K562 (cell line): ENCODE measurements around the gene RREB1. TPM values are rescaled to one million over a fixed set of nuclear protein-coding genes. Genes with fewer than 3 reads are reported as not detected.

Experiments
- CC2D1A ChIP-seq: fragments of 450-650 bp; IDR thresholded peaks from 2 replicates; pipeline ENCODE4 v1.6.1; 2017; ENCODE audit warnings: mild to moderate bottlenecking
- DACH1 ChIP-seq: fragments of 450-650 bp; IDR thresholded peaks from 2 replicates; pipeline ENCODE4 v1.6.1; 2018; ENCODE audit not compliant: partially characterized antibody
- E2F6 ChIP-seq, 2 experiments: IDR thresholded peaks; 2 replicates each; pipeline ENCODE4 v1.6.1; 2011; ENCODE audit warnings: borderline replicate concordance in 1 of 2, control low read depth in 1 of 2, low read depth in 1 of 2, low read length in 1 of 2, mild to moderate bottlenecking in 1 of 2, mixed read lengths in 1 of 2, moderate library complexity in 1 of 2; ENCODE audit not compliant: insufficient read depth in 1 of 2, insufficient read length in 1 of 2, poor library complexity in 1 of 2, severe bottlenecking in 1 of 2; ENCODE audit errors: extremely low read depth in 1 of 2
- FOXK2 ChIP-seq, 2 experiments: fragments of 450-650 bp; IDR thresholded peaks in 1 of 2; conservative IDR thresholded peaks in 1 of 2; 2 replicates each; pipeline ENCODE4 v1.6.1; 2016; ENCODE audit warnings: low read depth in 2 of 2, mild to moderate bottlenecking in 1 of 2
- HNRNPLL ChIP-seq: fragments of 200-400 bp; formaldehyde crosslinking; IDR thresholded peaks from 2 replicates; pipeline ENCODE4 v1.6.1; 2017; ENCODE audit warnings: low read length, low read depth, mild to moderate bottlenecking; ENCODE audit not compliant: poor library complexity, severe bottlenecking
- JUN ChIP-seq, 2 experiments: sonication (generic) in 1 of 2; formaldehyde crosslinking in 1 of 2; IDR thresholded peaks; 2 replicates each; pipeline versions ENCODE4 v1.6.1 to v1.8.0; 2012 to 2022; ENCODE audit warnings: borderline replicate concordance in 2 of 2, mild to moderate bottlenecking in 2 of 2, improper control_type of control experiment in 1 of 2, low read depth in 1 of 2, low read length in 1 of 2, missing genetic modification reagents in 1 of 2
- NCOA6 ChIP-seq: fragments of 450-650 bp; IDR thresholded peaks from 2 replicates; pipeline ENCODE4 v1.6.1; 2017; ENCODE audit warnings: mild to moderate bottlenecking
- RFX7 ChIP-seq: fragments of 250-450 bp; sonication (Bioruptor Pico); IDR thresholded peaks from 2 replicates; pipeline ENCODE4 v1.5.1; 2021; ENCODE audit warnings: mild to moderate bottlenecking
- SMARCE1 ChIP-seq: fragments of 450-650 bp; IDR thresholded peaks from 2 replicates; pipeline ENCODE4 v1.7.1; 2016; ENCODE audit warnings: mild to moderate bottlenecking
- STAG1 ChIP-seq: sonication (generic); formaldehyde crosslinking; IDR thresholded peaks from 2 replicates; pipeline ENCODE4 v1.5.0; 2020; ENCODE audit warnings: missing genetic modification reagents, borderline replicate concordance
- TEAD1 ChIP-seq, 2 experiments: fragments of 450-650 bp in 1 of 2; sonication (generic) in 1 of 2; formaldehyde crosslinking; IDR thresholded peaks; 2 replicates each; pipeline versions ENCODE4 v1.4.0 to v1.8.0; 2020 to 2022; ENCODE audit warnings: mild to moderate bottlenecking in 2 of 2, missing genetic modification reagents in 1 of 2
- TRIM28 ChIP-seq: fragments of 450-650 bp; IDR thresholded peaks from 2 replicates; pipeline ENCODE4 v1.6.1; 2017
- ZBTB49 ChIP-seq: sonication (generic); formaldehyde crosslinking; IDR thresholded peaks from 2 replicates; pipeline ENCODE4 v1.8.0; 2022; ENCODE audit warnings: missing genetic modification reagents, mild to moderate bottlenecking, borderline replicate concordance
- ZNF140 ChIP-seq: fragments of 250-450 bp; sonication (Bioruptor Pico); IDR thresholded peaks from 2 replicates; pipeline ENCODE4 v1.8.0; 2021; ENCODE audit warnings: moderate library complexity, mild to moderate bottlenecking, inconsistent platforms
- ZNF23 ChIP-seq: fragments of 250-450 bp; sonication (Bioruptor Pico); IDR thresholded peaks from 2 replicates; pipeline ENCODE4 v1.4.0; 2020; ENCODE audit warnings: mild to moderate bottlenecking
- polyA plus RNA-seq, 8 experiments: library from polyadenylated mRNA; depleted of rRNA in 4 of 8; stranded (reverse) in 5 of 8; unstranded in 3 of 8; fragments of >200 nt; fragmentation: Nextera tagmentation in 2 of 8; fragmentation: Illumina TruSeq in 1 of 8; extraction: Ambion mirVana in 2 of 8; extraction: Trizol in 1 of 8; gene quantifications; 2 replicates each; pipeline versions ENCODE4 v1.2.1 to v1.2.3, GENCODE V29; 2011 to 2014; ENCODE audit warnings: inconsistent platforms in 1 of 8, missing spikeins in 1 of 8
- total RNA-seq, 7 experiments: library from RNA; depleted of rRNA in 6 of 7; stranded (reverse); fragments of >200 nt in 6 of 7; fragmentation: Illumina TruSeq in 2 of 7; extraction: Trizol in 2 of 7; gene quantifications; 2 replicates each; pipeline versions ENCODE4 v1.2.1 to v1.2.3, GENCODE V29; 2011 to 2021; ENCODE audit warnings: low replicate concordance in 1 of 7
- TF ChIP-seq, protein P1 (sequence below), 2 experiments: IDR thresholded peaks; 2 replicates each; pipeline ENCODE4 v1.6.1; 2012; ENCODE audit warnings: improper control_type of control experiment in 2 of 2, low read depth in 2 of 2, low read length in 2 of 2, borderline replicate concordance in 1 of 2
- TF ChIP-seq, protein P2 (sequence below): fragments of 250-450 bp; sonication (Bioruptor Pico); IDR thresholded peaks from 2 replicates; pipeline ENCODE4 v1.5.0; 2021; ENCODE audit warnings: mild to moderate bottlenecking, borderline replicate concordance

Gene RREB1
- total and polyA plus RNA-seq, 9 of the 15 experiments (the other 6 are each of a cell fraction or from before 2014, with no cell fraction given), result 3.3 to 64.2 (median 19.3) TPM

GRCh38 chr6:7165002-7165889 is 57.5 kb downstream of the RREB1 start (continued):
- TF ChIP-seq, protein P1, sequence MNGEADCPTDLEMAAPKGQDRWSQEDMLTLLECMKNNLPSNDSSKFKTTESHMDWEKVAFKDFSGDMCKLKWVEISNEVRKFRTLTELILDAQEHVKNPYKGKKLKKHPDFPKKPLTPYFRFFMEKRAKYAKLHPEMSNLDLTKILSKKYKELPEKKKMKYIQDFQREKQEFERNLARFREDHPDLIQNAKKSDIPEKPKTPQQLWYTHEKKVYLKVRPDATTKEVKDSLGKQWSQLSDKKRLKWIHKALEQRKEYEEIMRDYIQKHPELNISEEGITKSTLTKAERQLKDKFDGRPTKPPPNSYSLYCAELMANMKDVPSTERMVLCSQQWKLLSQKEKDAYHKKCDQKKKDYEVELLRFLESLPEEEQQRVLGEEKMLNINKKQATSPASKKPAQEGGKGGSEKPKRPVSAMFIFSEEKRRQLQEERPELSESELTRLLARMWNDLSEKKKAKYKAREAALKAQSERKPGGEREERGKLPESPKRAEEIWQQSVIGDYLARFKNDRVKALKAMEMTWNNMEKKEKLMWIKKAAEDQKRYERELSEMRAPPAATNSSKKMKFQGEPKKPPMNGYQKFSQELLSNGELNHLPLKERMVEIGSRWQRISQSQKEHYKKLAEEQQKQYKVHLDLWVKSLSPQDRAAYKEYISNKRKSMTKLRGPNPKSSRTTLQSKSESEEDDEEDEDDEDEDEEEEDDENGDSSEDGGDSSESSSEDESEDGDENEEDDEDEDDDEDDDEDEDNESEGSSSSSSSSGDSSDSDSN (IDR thresholded peaks at IDR 0.05; ENCODE audit: borderline replicate concordance in 1 of 2, low read depth in 2 of 2, low read length in 2 of 2), result peak in 1 of 2 experiments; percentile 62; a peak in 1 of 4 replicates
- TF ChIP-seq TRIM28, result no peak
- no peak for TF ChIP-seq ZNF23 (CRISPR knock-in tag)
- TF ChIP-seq TEAD1 (CRISPR knock-in tag; IDR thresholded peaks at IDR 0.05), result peak; percentile 86 to 89; a peak in 3 of 4 replicates
- TF ChIP-seq E2F6 (IDR thresholded peaks at IDR 0.05; ENCODE audit: borderline replicate concordance in 1 of 2, extremely low read depth in 1 of 2, insufficient read depth in 1 of 2, insufficient read length in 1 of 2, low read depth in 1 of 2, low read length in 1 of 2, poor library complexity in 1 of 2, severe bottlenecking in 1 of 2), result peak; percentile 23 to 55
- TF ChIP-seq FOXK2 (conservative IDR thresholded peaks at IDR 0.05 in 1 of 2, IDR thresholded peaks at IDR 0.05 in 1 of 2; ENCODE audit: low read depth in 2 of 2), result peak; percentile 93 to 94
- TF ChIP-seq, protein P2, sequence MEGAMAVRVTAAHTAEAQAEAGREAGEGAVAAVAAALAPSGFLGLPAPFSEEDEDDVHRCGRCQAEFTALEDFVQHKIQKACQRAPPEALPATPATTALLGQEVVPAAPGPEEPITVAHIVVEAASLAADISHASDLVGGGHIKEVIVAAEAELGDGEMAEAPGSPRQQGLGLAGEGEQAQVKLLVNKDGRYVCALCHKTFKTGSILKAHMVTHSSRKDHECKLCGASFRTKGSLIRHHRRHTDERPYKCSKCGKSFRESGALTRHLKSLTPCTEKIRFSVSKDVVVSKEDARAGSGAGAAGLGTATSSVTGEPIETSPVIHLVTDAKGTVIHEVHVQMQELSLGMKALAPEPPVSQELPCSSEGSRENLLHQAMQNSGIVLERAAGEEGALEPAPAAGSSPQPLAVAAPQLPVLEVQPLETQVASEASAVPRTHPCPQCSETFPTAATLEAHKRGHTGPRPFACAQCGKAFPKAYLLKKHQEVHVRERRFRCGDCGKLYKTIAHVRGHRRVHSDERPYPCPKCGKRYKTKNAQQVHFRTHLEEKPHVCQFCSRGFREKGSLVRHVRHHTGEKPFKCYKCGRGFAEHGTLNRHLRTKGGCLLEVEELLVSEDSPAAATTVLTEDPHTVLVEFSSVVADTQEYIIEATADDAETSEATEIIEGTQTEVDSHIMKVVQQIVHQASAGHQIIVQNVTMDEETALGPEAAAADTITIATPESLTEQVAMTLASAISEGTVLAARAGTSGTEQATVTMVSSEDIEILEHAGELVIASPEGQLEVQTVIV (CRISPR knock-in tag), result no peak
- no peak for TF ChIP-seq RFX7 (CRISPR knock-in tag)
- peak; percentile 91; the same call in 1 of the 2 replicates for TF ChIP-seq CC2D1A
- 0 out of 2 replicates have a peak, but pooled peaks have one; percentile 35 for TF ChIP-seq ZNF140 (CRISPR knock-in tag)
- peak; percentile 55; the same call in 1 of the 2 replicates for TF ChIP-seq JUN (IDR thresholded peaks at IDR 0.05; ENCODE audit: borderline replicate concordance, low read depth, low read length)
- TF ChIP-seq JUN (CRISPR knock-in tag; IDR thresholded peaks at IDR 0.05; ENCODE audit: borderline replicate concordance), result peak; percentile 68; the same call in 1 of the 2 replicates
- TF ChIP-seq ZBTB49 (CRISPR knock-in tag), result no peak
- peak; percentile 94 for TF ChIP-seq SMARCE1
- peak; percentile 72 for TF ChIP-seq DACH1
- TF ChIP-seq HNRNPLL, result no peak
- TF ChIP-seq STAG1 (CRISPR knock-in tag), result no peak
- TF ChIP-seq NCOA6, result peak; percentile 65
